ENCODE data around the gene RALY. TPM values are rescaled to one million over a fixed set of nuclear protein-coding genes. Genes with fewer than 3 reads are reported as not detected.
"Not testable (repeated sequence)": the region's sequence is repeated elsewhere in the genome, so short reads cannot be mapped to it uniquely, and the experiment has no call there.

The RALY gene
- total and polyA plus RNA-seq, 7 experiments from 2014 or later, result 99.0 to 202 (median 121) TPM

DNA sequence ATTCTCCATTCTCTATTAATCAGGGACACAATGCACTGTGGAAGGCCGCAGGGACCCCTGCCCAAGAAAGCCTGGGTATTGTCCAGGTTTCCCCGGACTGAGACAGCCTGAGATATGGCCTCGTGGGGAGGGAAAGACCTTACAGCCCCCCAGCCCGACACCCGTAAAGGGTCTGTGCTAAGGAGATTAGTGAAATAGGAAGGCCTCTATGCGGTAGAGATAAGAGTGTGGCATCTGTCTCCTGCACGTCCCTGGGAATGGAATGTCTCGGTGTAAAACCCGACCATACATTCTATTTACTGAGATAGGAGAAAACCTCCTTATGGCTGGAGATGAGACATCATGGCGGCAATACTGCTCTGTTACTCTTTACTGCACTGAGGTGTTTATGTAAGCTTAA is 134.1 kb downstream of the RALY start:
- H3K4me3 Mint-ChIP-seq, result no peak overlapping the region
- no peaks in the 10 kb centered on the region for H3K9me3 ChIP-seq (ENCODE audit: control insufficient read depth in 2 of 3, low read length in 3 of 3)
- H3K4me1 ChIP-seq (ENCODE audit: control insufficient read depth in 2 of 2, insufficient read depth in 2 of 2, low read length in 2 of 2), result no peaks in the 10 kb centered on the region
- peaks cover 0 to 21% (median 7%) of the 10 kb centered on the region in 5 donors for H3K27me3 Mint-ChIP-seq
- H3K4me3 ChIP-seq (ENCODE audit: low read length), result no peak overlapping the region
- H3K36me3 ChIP-seq (ENCODE audit: control insufficient read depth in 2 of 3, insufficient read depth in 3 of 3, low read length in 3 of 3), result no peaks in the 10 kb centered on the region
- POLR2A ChIA-PET, result no interaction called here
- intact Hi-C loops (cut with micrococcal nuclease), result loop anchor here in 1 of 2 donors (5.0 kb wide), 1 partner anchor 670 kb away; no protein-coding TSS in a partner anchor
- CTCF ChIA-PET, result interaction anchor here (0.6 to 1.7 kb wide), 2 partner anchors 194 to 316 kb away, joined by 3 to 4 read pairs; no protein-coding TSS in a partner anchor
- H3K27ac ChIP-seq (ENCODE audit: low read depth, low read length), result no peak overlapping the region
- no peaks in the 10 kb centered on the region for H3K27me3 ChIP-seq (ENCODE audit: control insufficient read depth in 2 of 2, insufficient read depth in 2 of 2, low read length in 2 of 2)
- ATAC-seq (no peak), DNase-seq (no peak)
- H3K4me1 Mint-ChIP-seq, result peaks cover 0 to 14% (median 4%) of the 10 kb centered on the region in 7 donors
- no peaks in the 10 kb centered on the region for H3K9me3 Mint-ChIP-seq
- no peaks in the 10 kb centered on the region for H3K36me3 Mint-ChIP-seq
- H3K27ac Mint-ChIP-seq, result no peak overlapping the region

DNA sequence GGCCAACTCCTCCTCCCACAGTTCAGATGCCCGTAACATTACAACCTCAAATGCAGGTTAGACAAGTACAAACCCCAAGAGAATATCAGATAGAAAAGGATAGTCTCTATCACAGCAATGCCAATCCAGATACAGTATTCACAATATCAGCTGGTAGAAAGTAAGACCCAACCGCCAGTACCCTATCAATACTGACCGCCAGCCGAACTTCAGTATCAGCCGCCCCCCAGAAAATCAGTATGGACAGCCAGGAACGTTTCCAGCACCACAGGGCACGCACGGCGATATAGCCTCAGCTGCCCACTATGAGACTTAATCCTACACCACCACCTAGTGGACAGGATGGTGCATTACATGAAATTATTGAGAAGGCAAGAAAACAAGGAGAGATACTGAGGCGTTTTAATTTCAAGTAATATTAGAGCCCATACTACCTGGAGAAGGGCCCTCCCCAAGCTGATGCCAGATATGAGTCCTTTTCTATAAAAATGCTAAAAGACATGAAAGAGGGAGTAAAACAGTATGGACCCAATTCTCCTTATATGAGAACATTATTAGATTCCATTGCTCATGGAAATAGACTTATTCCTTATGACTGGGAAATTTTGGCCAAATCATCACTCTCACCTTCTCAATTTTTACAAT is 135.9 kb downstream of the RALY start:
- DNase-seq, result peak; percentile 36 to 79 (median 67)
- Mint-ChIP-seq H3K4me1 (peaks cover 0 to 8% (median 4%) of the 10 kb centered on the region in 7 donors), H3K36me3 (no peaks in the 10 kb centered on the region), H3K27me3 (peaks cover 0 to 23% (median 7%) of the 10 kb centered on the region in 5 donors), H3K9me3 (no peaks in the 10 kb centered on the region), H3K27ac (no peak overlapping the region), H3K4me3 (peak overlapping the region in 8 of 10 donors; percentile 18 to 73 (median 46))
- peak; percentile 99 for ATAC-seq
- intact Hi-C loops (cut with micrococcal nuclease), result loop anchor here (1.0 to 5.0 kb wide), 10 partner anchors 17 to 672 kb away; partner anchors contain the start of gene EIF2S2 (in 2 of the 2)
- no peaks in the 10 kb centered on the region for H3K27me3 ChIP-seq (ENCODE audit: control insufficient read depth in 2 of 2, insufficient read depth in 2 of 2, low read length in 2 of 2)
- no peak overlapping the region for H3K4me3 ChIP-seq (ENCODE audit: low read length)
- no peak overlapping the region for H3K27ac ChIP-seq (ENCODE audit: low read depth, low read length)
- no peaks in the 10 kb centered on the region for H3K36me3 ChIP-seq (ENCODE audit: control insufficient read depth in 2 of 3, insufficient read depth in 3 of 3, low read length in 3 of 3)
- ChIA-PET CTCF (interaction anchor here (0.5 to 2.9 kb wide), 14 partner anchors 61 to 967 kb away, joined by 3 to 21 read pairs (median 3); no protein-coding TSS in a partner anchor), POLR2A (interaction anchor here (0.7 to 1.0 kb wide), 2 partner anchors 16 to 17 kb away, joined by 4 to 5 read pairs; partner anchors contain the start of gene EIF2S2)
- no peaks in the 10 kb centered on the region for H3K9me3 ChIP-seq (ENCODE audit: control insufficient read depth in 2 of 3, low read length in 3 of 3)
- H3K4me1 ChIP-seq (ENCODE audit: control insufficient read depth in 2 of 2, insufficient read depth in 2 of 2, low read length in 2 of 2), result no peaks in the 10 kb centered on the region

DNA sequence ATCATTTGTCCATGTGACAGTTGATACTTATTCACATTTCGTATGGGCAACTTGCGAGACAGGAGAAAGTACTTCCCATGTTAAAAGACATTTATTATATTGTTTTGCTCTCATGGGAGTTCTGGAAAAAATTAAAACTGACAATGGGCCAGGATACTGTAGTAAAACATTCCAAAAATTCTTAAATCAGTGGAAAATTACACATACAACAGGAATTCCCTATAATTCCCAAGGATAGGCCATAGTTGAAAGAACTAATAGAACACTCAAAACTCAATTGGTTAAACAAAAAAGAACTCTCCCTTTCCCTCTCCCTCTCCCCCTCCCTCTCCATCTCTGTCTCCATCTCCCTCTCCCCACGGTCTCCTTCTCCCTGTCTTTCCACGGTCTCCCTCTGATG is 137.8 kb downstream of the RALY start:
- ChIA-PET CTCF (interaction anchor here (2.5 kb wide), 1 partner anchor 63 kb away, joined by 10 read pairs; no protein-coding TSS in a partner anchor), POLR2A (no interaction called here)
- Histone ChIP-seq H3K4me1 (ENCODE audit: control insufficient read depth in 2 of 2, insufficient read depth in 2 of 2, low read length in 2 of 2) (no peaks in the 10 kb centered on the region), H3K27ac (ENCODE audit: low read depth, low read length) (no peak overlapping the region), H3K4me3 (ENCODE audit: low read length) (no peak overlapping the region), H3K27me3 (ENCODE audit: control insufficient read depth in 2 of 2, insufficient read depth in 2 of 2, low read length in 2 of 2) (no peaks in the 10 kb centered on the region), H3K36me3 (ENCODE audit: control insufficient read depth in 2 of 3, insufficient read depth in 3 of 3, low read length in 3 of 3) (no peaks in the 10 kb centered on the region), H3K9me3 (ENCODE audit: control insufficient read depth in 2 of 3, low read length in 3 of 3) (no peaks in the 10 kb centered on the region)
- Mint-ChIP-seq H3K27me3 (peaks cover 0 to 22% (median 7%) of the 10 kb centered on the region in 5 donors), H3K27ac (no peak overlapping the region), H3K36me3 (no peaks in the 10 kb centered on the region), H3K9me3 (no peaks in the 10 kb centered on the region), H3K4me3 (no peak overlapping the region), H3K4me1 (peaks cover 0 to 6% (median 4%) of the 10 kb centered on the region in 7 donors)
- no peak for DNase-seq
- ATAC-seq, result no peak
- intact Hi-C loops (cut with micrococcal nuclease), result no loop called here

DNA sequence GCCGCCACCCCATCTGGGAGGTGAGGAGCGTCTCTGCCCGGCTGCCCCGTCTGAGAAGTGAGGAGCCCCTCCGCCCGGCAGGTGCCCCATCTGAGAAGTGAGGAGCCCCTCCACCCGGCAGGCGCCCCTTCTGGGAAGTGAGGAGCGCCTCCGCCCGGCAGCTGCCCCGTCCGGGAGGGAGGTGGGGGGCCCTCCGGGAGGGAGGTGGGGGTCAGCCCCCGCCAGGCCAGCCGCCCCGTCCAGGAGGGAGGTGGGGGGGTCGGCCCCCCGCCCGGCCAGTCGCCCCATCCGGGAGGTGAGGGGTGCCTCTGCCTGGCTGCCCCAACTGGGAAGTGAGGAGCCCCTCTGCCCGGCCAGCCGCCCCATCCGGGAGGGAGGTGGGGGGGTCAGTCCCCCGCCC is 138.8 kb downstream of the RALY start:
- H3K9me3 ChIP-seq (ENCODE audit: control insufficient read depth in 2 of 3, low read length in 3 of 3); H3K4me3 ChIP-seq (ENCODE audit: low read length); H3K36me3 Mint-ChIP-seq; ATAC-seq; CTCF ChIA-PET; intact Hi-C loops (cut with micrococcal nuclease); H3K27ac Mint-ChIP-seq; H3K4me1 ChIP-seq (ENCODE audit: control insufficient read depth in 2 of 2, insufficient read depth in 2 of 2, low read length in 2 of 2); H3K27ac ChIP-seq (ENCODE audit: low read depth, low read length); H3K9me3 Mint-ChIP-seq; H3K4me1 Mint-ChIP-seq; DNase-seq; H3K27me3 ChIP-seq (ENCODE audit: control insufficient read depth in 2 of 2, insufficient read depth in 2 of 2, low read length in 2 of 2); POLR2A ChIA-PET; H3K4me3 Mint-ChIP-seq; H3K36me3 ChIP-seq (ENCODE audit: control insufficient read depth in 2 of 3, insufficient read depth in 3 of 3, low read length in 3 of 3): not testable (repeated sequence)
- peaks cover 0 to 19% (median 7%) of the 10 kb centered on the region in 5 donors for H3K27me3 Mint-ChIP-seq

DNA sequence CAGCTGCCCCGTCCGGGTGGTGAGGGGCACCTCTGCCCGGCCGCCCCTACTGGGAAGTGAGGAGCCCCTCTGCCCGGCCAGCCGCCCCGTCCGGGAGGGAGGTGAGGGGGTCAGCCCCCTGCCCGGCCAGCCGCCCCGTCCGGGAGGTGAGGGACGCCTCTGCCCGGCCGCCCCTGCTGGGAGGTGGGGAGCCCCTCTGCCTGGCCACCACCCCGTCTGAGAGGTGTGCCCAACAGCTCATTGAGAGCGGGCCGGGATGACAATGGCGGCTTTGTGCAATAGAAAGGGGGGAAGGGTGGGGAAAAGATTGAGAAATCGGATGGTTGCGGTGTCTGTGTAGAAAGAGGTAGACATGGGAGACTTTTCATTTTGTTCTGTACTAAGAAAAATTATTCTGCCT is 139.2 kb downstream of the RALY start:
- H3K4me1 ChIP-seq (ENCODE audit: control insufficient read depth in 2 of 2, insufficient read depth in 2 of 2, low read length in 2 of 2); H3K4me3 ChIP-seq (ENCODE audit: low read length); H3K36me3 ChIP-seq (ENCODE audit: control insufficient read depth in 2 of 3, insufficient read depth in 3 of 3, low read length in 3 of 3); H3K4me1 Mint-ChIP-seq; intact Hi-C loops (cut with micrococcal nuclease); H3K9me3 ChIP-seq (ENCODE audit: control insufficient read depth in 2 of 3, low read length in 3 of 3); POLR2A ChIA-PET; ATAC-seq; H3K27me3 ChIP-seq (ENCODE audit: control insufficient read depth in 2 of 2, insufficient read depth in 2 of 2, low read length in 2 of 2); H3K27ac Mint-ChIP-seq; H3K36me3 Mint-ChIP-seq; H3K4me3 Mint-ChIP-seq; H3K9me3 Mint-ChIP-seq; CTCF ChIA-PET; DNase-seq; H3K27ac ChIP-seq (ENCODE audit: low read depth, low read length): not testable (repeated sequence)
- H3K27me3 Mint-ChIP-seq, result peaks cover 0 to 19% (median 7%) of the 10 kb centered on the region in 5 donors

DNA sequence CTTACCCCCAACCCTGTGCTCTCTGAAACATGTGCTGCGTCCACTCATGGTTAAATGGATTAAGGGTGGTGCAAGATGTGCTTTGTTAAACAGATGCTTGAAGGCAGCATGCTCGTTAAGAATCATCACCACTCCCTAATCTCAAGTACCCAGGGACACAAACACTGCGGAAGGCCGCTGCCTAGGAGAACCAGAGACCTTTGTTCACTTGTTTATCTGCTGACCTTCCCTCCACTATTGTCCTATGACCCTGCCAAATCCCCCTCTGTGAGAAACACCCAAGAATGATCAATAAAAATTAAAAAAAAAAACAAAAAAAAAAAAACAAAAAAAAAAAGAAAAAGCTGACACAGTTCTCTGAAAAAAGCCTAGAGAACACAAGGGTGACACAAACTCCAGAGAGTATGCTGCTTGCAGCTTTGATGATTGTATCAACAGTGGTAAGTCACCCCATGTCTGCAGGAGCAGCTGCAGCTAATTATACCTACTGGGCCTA is 139.7 kb downstream of the RALY start:
- H3K4me1 ChIP-seq (ENCODE audit: control insufficient read depth in 2 of 2, insufficient read depth in 2 of 2, low read length in 2 of 2); ATAC-seq; H3K4me3 ChIP-seq (ENCODE audit: low read length); H3K27ac ChIP-seq (ENCODE audit: low read depth, low read length); CTCF ChIA-PET; H3K36me3 Mint-ChIP-seq; H3K9me3 ChIP-seq (ENCODE audit: control insufficient read depth in 2 of 3, low read length in 3 of 3); H3K4me1 Mint-ChIP-seq; H3K27ac Mint-ChIP-seq; POLR2A ChIA-PET; H3K36me3 ChIP-seq (ENCODE audit: control insufficient read depth in 2 of 3, insufficient read depth in 3 of 3, low read length in 3 of 3); intact Hi-C loops (cut with micrococcal nuclease); H3K9me3 Mint-ChIP-seq; H3K4me3 Mint-ChIP-seq; DNase-seq; H3K27me3 ChIP-seq (ENCODE audit: control insufficient read depth in 2 of 2, insufficient read depth in 2 of 2, low read length in 2 of 2): not testable (repeated sequence)
- H3K27me3 Mint-ChIP-seq, result peaks cover 0 to 14% (median 7%) of the 10 kb centered on the region in 5 donors

All from naive thymus-derived CD4-positive, alpha-beta T cell (primary cell).